ENCODE measurements around the gene POGK.

Gene POGK

GRCh38 chr1:166843322-166843721 lies 4.0 kb downstream of the POGK start:
- H3K4me2 ChIP-seq (ENCODE audit: insufficient read depth, low read length): no peak overlapping the region; the same call in 1 of the 2 replicates
- H3K9ac ChIP-seq (ENCODE audit: low read depth, low read length): no peak overlapping the region
- no peaks in the 10 kb centered on the region for H3K27me3 ChIP-seq (ENCODE audit: insufficient read depth, low read length, poor library complexity)
- no peak overlapping the region for H2AFZ ChIP-seq (ENCODE audit: low read depth, low read length)
- H3K4me3 ChIP-seq (ENCODE audit: low read depth in 1 of 2, low read length in 2 of 2): no peak overlapping the region
- ATAC-seq (ENCODE audit: insufficient read depth, low read depth) (no peak), DNase-seq (no peak)
- H3K79me2 ChIP-seq (ENCODE audit: insufficient read depth, low read length): peaks cover 70% of the 10 kb centered on the region
- H3K36me3 ChIP-seq (ENCODE audit: insufficient read depth, low read length): peaks cover 81% of the 10 kb centered on the region
- peaks cover 46% of the 10 kb centered on the region for H3K4me1 ChIP-seq (ENCODE audit: insufficient read depth, low read length)
- peaks cover 34% of the 10 kb centered on the region; the same call in 1 of the 2 replicates for H4K20me1 ChIP-seq (ENCODE audit: insufficient read depth, low read length)
- H3K27ac ChIP-seq (ENCODE audit: low read length): no peak overlapping the region
- TF ChIP-seq EZH2 (IDR thresholded peaks at IDR 0.05; ENCODE audit: borderline replicate concordance, low read depth, low read length, severe bottlenecking) (no peak), CTCF (IDR thresholded peaks at IDR 0.05; ENCODE audit: borderline replicate concordance, extremely low read depth, low read length, poor library complexity, severe bottlenecking) (no peak)
- no peaks in the 10 kb centered on the region for H3K9me3 ChIP-seq (ENCODE audit: insufficient read depth, low read length, severe bottlenecking)

DNA sequence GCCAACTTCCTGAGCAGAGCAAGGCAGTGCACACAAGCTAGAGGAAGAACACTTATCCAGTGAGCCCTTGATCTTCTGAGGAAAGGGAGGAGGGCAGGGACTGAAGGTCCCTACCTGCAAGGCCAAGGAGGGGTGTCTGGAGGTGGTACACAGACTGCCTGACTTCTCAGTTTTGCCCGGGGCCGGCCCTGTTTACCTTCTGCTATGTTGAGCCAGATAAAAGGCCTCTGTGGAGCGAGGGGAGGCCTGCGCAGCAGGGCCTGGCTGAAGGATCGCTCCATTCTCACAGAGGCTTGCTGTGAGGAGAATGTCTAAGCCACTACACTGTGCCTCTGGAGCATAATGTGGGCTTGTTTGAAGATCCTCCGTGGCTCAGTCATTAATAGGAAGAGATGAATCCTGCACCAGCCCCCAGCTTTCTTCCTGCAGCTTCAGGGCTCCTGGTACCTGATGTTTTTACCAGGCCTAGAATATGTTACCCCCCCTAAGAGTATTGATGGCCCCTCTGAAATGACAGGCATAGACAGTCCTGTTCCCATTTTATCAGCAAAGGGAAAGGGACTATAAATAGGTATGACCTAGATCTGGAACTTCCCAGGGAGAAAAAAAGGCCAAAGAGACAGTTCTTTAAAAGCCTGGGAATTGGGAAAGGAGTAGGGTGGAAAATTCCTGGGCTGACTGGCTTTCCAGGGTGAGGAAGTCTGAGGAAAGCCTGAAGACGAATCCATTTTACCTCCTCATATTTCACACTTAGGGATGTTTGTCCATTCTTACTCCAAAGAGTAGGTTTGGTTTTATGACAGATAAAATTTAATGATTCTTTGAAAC lies 4.7 kb downstream of the POGK start:
- no peaks in the 10 kb centered on the region for H3K27me3 ChIP-seq (ENCODE audit: insufficient read depth, low read length, poor library complexity)
- no peak overlapping the region; the same call in 1 of the 2 replicates for H3K4me2 ChIP-seq (ENCODE audit: insufficient read depth, low read length)
- H3K4me3 ChIP-seq (ENCODE audit: low read depth in 1 of 2, low read length in 2 of 2): no peak overlapping the region
- ATAC-seq (ENCODE audit: insufficient read depth, low read depth) (no peak), DNase-seq (no peak)
- H3K27ac ChIP-seq (ENCODE audit: low read length): no peak overlapping the region
- no peak overlapping the region for H3K9ac ChIP-seq (ENCODE audit: low read depth, low read length)
- peaks cover 69% of the 10 kb centered on the region for H3K79me2 ChIP-seq (ENCODE audit: insufficient read depth, low read length)
- H3K4me1 ChIP-seq (ENCODE audit: insufficient read depth, low read length): peaks cover 40% of the 10 kb centered on the region
- no peak overlapping the region for H2AFZ ChIP-seq (ENCODE audit: low read depth, low read length)
- H3K9me3 ChIP-seq (ENCODE audit: insufficient read depth, low read length, severe bottlenecking): no peaks in the 10 kb centered on the region
- H4K20me1 ChIP-seq (ENCODE audit: insufficient read depth, low read length): peaks cover 36% of the 10 kb centered on the region; the same call in 1 of the 2 replicates
- TF ChIP-seq EZH2 (IDR thresholded peaks at IDR 0.05; ENCODE audit: borderline replicate concordance, low read depth, low read length, severe bottlenecking) (no peak), CTCF (IDR thresholded peaks at IDR 0.05; ENCODE audit: borderline replicate concordance, extremely low read depth, low read length, poor library complexity, severe bottlenecking) (no peak)
- H3K36me3 ChIP-seq (ENCODE audit: insufficient read depth, low read length): peaks cover 88% of the 10 kb centered on the region

DNA sequence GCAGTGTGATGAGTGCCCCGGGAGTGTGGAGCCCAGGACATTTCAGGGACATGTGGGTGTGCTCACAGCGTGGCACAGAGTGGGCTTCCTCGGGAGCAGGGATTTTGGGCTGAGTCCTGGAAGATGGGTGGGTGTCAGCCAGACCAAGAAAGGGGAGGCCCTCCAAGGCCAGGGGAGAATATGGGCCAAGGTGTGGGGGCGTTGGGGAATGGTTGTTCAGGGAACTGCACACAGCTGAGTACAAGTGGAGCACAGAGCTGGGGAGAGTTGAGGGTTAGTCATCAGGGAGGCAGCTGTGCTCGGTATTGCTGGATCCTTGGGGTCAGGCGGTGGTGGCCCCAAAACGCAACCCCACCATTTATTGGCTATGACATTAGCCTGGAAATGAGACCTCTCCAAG lies 5.5 kb downstream of the POGK start:
- Histone ChIP-seq H4K20me1 (ENCODE audit: insufficient read depth, low read length) (peaks cover 43% of the 10 kb centered on the region; the same call in 1 of the 2 replicates), H3K9me3 (ENCODE audit: insufficient read depth, low read length, severe bottlenecking) (no peaks in the 10 kb centered on the region), H3K27me3 (ENCODE audit: insufficient read depth, low read length, poor library complexity) (no peaks in the 10 kb centered on the region), H3K79me2 (ENCODE audit: insufficient read depth, low read length) (peaks cover 73% of the 10 kb centered on the region), H3K36me3 (ENCODE audit: insufficient read depth, low read length) (peaks cover 96% of the 10 kb centered on the region), H3K4me3 (ENCODE audit: low read depth in 1 of 2, low read length in 2 of 2) (no peak overlapping the region), H3K4me1 (ENCODE audit: insufficient read depth, low read length) (peaks cover 39% of the 10 kb centered on the region), H3K27ac (ENCODE audit: low read length) (no peak overlapping the region), H2AFZ (ENCODE audit: low read depth, low read length) (no peak overlapping the region), H3K4me2 (ENCODE audit: insufficient read depth, low read length) (peak overlapping the region; percentile 18; the same call in 1 of the 2 replicates), H3K9ac (ENCODE audit: low read depth, low read length) (no peak overlapping the region)
- no peak for DNase-seq
- ATAC-seq (ENCODE audit: insufficient read depth, low read depth): no peak
- no peak for TF ChIP-seq EZH2 (IDR thresholded peaks at IDR 0.05; ENCODE audit: borderline replicate concordance, low read depth, low read length, severe bottlenecking)
- TF ChIP-seq CTCF (IDR thresholded peaks at IDR 0.05; ENCODE audit: borderline replicate concordance, extremely low read depth, low read length, poor library complexity, severe bottlenecking): no peak

Data from DND-41 (cell line).